Measurements from ENCODE around the gene AZU1. TPM values are rescaled to one million over a fixed set of nuclear protein-coding genes. Genes with fewer than 3 reads are reported as not detected.

The AZU1 gene
- total and polyA plus RNA-seq, 2 of the 8 experiments (the other 6 are each of a cell fraction or from before 2014, with no cell fraction given) = 0.80 to 1.3 TPM

- 65% methylated on average over 30 of the region's 30 CpGs; no CpG with 5 or more reads in 1 of the 2 experiments for WGBS, 2 experiments (ENCODE audit: extremely low coverage in 1 of 2, insufficient coverage in 1 of 2, insufficient read length in 1 of 2, insufficient replicate concordance in 2 of 2, low coverage in 1 of 2, low lambda C conversion rate in 2 of 2, missing lambda C conversion rate in 1 of 2)
- Histone ChIP-seq H3K23ac (ENCODE audit: insufficient read length) (peak overlapping the region; percentile 1), H2BK120ac (replicated peaks; ENCODE audit: low read depth, low read length) (peak overlapping the region; percentile 51), H3K9ac (replicated peaks in 1 of 4; ENCODE audit: extremely low read depth in 1 of 4, low read depth in 3 of 4, low read length in 3 of 4) (peak overlapping the region in 2 of 4 experiments; percentile 10 to 60; a peak in 1 of 7 replicates), H2BK12ac (ENCODE audit: low read depth, low read length) (peak overlapping the region; percentile 97), H2BK5ac (ENCODE audit: low read depth, low read length) (peak overlapping the region; percentile 83; the same call in 1 of the 2 replicates), H2AK5ac (ENCODE audit: low read depth, low read length) (peak overlapping the region; percentile 98; the same call in 1 of the 2 replicates), H3K79me1 (ENCODE audit: low read depth, low read length) (no peaks in the 10 kb centered on the region; the same call in 1 of the 2 replicates), H3K4me3 (ENCODE audit: extremely low read depth in 1 of 4, insufficient read depth in 2 of 4, low read depth in 3 of 4, low read length in 4 of 4) (peak overlapping the region; percentile 34 to 53 (median 38); a peak in 7 of 8 replicates), H3K27ac (ENCODE audit: low read depth, low read length) (peak overlapping the region; percentile 12; the same call in 1 of the 2 replicates), H3K14ac (ENCODE audit: insufficient read length) (no peak overlapping the region), H2BK20ac (ENCODE audit: low read length) (0 out of 2 replicates have a peak overlapping the region, but pooled peaks have one; percentile 32), H3K18ac (ENCODE audit: extremely low read depth, low read length) (peak overlapping the region; percentile 86), H4K91ac (replicated peaks; ENCODE audit: insufficient read length, low read length) (peak overlapping the region; percentile 34), H4K8ac (ENCODE audit: extremely low read depth, insufficient read depth, low read length) (peak overlapping the region; percentile 82; the same call in 1 of the 2 replicates), H4K5ac (ENCODE audit: insufficient read length, low read depth, low read length) (peak overlapping the region; percentile 9), H3K36me3 (ENCODE audit: control insufficient read depth in 2 of 4, insufficient read depth in 4 of 4, low read length in 3 of 4) (no peaks in the 10 kb centered on the region), H2BK15ac (ENCODE audit: low read length) (no peak overlapping the region), H3K9me3 (ENCODE audit: insufficient read depth in 2 of 2, low read depth in 1 of 2, low read length in 1 of 2) (no peaks in the 10 kb centered on the region), H3K4me2 (ENCODE audit: insufficient read depth in 1 of 2, low read depth in 2 of 2, low read length in 2 of 2) (peak overlapping the region; percentile 56 to 67), H4K20me1 (replicated peaks in 1 of 2; ENCODE audit: control insufficient read depth in 1 of 2, insufficient read depth in 2 of 2, low read length in 2 of 2) (no peaks in the 10 kb centered on the region), H2AFZ (ENCODE audit: low read length) (no peak overlapping the region), H3K23me2 (ENCODE audit: low read depth, low read length) (no peaks in the 10 kb centered on the region), H3K27me3 (replicated peaks in 1 of 4; ENCODE audit: control insufficient read depth in 3 of 4, extremely low read depth in 1 of 4, insufficient read depth in 3 of 4, low read length in 3 of 4) (no peaks in the 10 kb centered on the region), H3K56ac (replicated peaks; ENCODE audit: insufficient read length, low read depth, low read length) (no peak overlapping the region), H3K79me2 (ENCODE audit: control insufficient read depth in 1 of 2, insufficient read depth in 2 of 2, low read length in 2 of 2) (peaks cover 0 to 2% of the 10 kb centered on the region in 2 experiments; a peak in 2 of 4 replicates), H3K4me1 (replicated peaks in 1 of 4; ENCODE audit: control insufficient read depth in 3 of 4, insufficient read depth in 4 of 4, low read length in 3 of 4) (peaks cover 7 to 16% (median 12%) of the 10 kb centered on the region in 4 experiments), H3K4ac (replicated peaks; ENCODE audit: insufficient read length, low read depth, low read length) (no peak overlapping the region)
- FAIRE-seq = no peak
- ChIA-PET POLR2A (ENCODE audit: partially characterized antibody) (interaction anchor here (1.2 to 9.0 kb wide), 9 partner anchors 10 to 244 kb away, joined by 3 to 61 read pairs (median 12); partner anchors contain the start of genes CNN2 and PTBP1), CTCF (ENCODE audit: partially characterized antibody) (interaction anchor here (0.6 to 1.1 kb wide), 3 partner anchors 9 to 113 kb away, joined by 3 read pairs; no protein-coding TSS in a partner anchor)
- DNase-seq (ENCODE audit: low read depth in 1 of 2, low spot score in 2 of 2) = peak in 1 of 2 experiments; percentile 65
- TF ChIP-seq BRCA1 (IDR thresholded peaks at IDR 0.05; ENCODE audit: low read depth, low read length) (no peak), RAD21 (IDR thresholded peaks at IDR 0.05 in 1 of 2, conservative IDR thresholded peaks at IDR 0.05 in 1 of 2; ENCODE audit: low read depth in 2 of 2, low read length in 2 of 2) (no peak), NRF1 (IDR thresholded peaks at IDR 0.05; ENCODE audit: low read depth, low read length) (no peak), HDAC2 (IDR thresholded peaks at IDR 0.05; ENCODE audit: borderline replicate concordance in 1 of 2, low read depth in 2 of 2, low read length in 2 of 2) (no peak)
Observed at GRCh38 chr19:782878-783668, 44.6 kb upstream of the AZU1 start.
